ENCODE data around the gene DDC. TPM values are rescaled to one million over a fixed set of nuclear protein-coding genes. Genes with fewer than 3 reads are reported as not detected.

The DDC gene
- total RNA-seq, 1 donor from 2014 or later = 3.8 TPM

DNA sequence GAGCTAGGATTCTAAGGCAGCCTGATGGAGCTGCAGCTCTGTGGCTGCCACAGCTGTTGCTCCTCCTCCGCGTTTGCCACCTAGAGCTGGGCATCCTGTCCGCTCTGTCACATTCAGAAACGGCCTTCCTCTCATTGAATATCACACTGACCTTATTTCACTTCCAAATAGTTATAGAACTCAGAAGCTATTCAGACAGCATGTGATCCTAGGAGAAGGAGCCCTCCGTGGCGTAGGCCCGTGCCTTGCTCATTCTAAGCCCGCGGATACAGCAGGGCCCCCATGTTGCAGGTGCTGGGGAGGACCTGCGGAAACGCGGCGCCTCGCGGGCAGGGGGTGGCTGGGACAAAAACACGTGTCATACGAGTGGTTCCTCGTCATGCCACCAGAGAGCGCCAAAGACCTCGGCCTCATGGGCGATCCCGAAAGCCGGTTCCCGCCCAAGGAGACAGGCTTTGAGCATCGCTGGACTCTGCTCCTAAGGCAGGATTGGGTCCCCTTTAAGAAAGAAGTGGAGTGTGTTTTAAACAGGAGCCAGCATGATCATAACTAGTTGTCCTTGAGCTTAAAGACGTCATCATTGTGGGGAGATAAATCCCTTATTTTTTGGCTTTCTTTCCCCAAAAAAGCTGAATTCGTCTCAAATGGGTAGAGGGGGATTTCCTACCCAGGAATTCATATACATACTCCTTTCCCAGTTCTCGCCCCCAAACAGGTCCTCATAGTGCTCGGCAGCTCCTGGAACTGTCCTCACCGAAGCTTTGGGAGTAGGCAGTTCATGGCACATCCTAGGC is 97.2 kb downstream of the DDC start:
- peaks cover 20% of the 10 kb centered on the region for H3K4me1 Mint-ChIP-seq (ENCODE audit: low read depth, unreplicated experiment)
- H3K27me3 Mint-ChIP-seq (ENCODE audit: unreplicated experiment) = peaks cover 14% of the 10 kb centered on the region
- H3K36me3 Mint-ChIP-seq (ENCODE audit: unreplicated experiment) = peaks cover 11% of the 10 kb centered on the region
- H3K27ac Mint-ChIP-seq (ENCODE audit: unreplicated experiment) = no peak overlapping the region
- TF ChIP-seq, protein P1, sequence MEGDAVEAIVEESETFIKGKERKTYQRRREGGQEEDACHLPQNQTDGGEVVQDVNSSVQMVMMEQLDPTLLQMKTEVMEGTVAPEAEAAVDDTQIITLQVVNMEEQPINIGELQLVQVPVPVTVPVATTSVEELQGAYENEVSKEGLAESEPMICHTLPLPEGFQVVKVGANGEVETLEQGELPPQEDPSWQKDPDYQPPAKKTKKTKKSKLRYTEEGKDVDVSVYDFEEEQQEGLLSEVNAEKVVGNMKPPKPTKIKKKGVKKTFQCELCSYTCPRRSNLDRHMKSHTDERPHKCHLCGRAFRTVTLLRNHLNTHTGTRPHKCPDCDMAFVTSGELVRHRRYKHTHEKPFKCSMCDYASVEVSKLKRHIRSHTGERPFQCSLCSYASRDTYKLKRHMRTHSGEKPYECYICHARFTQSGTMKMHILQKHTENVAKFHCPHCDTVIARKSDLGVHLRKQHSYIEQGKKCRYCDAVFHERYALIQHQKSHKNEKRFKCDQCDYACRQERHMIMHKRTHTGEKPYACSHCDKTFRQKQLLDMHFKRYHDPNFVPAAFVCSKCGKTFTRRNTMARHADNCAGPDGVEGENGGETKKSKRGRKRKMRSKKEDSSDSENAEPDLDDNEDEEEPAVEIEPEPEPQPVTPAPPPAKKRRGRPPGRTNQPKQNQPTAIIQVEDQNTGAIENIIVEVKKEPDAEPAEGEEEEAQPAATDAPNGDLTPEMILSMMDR (IDR thresholded peaks at IDR 0.05; ENCODE audit: partially characterized antibody, unreplicated experiment) = peak; percentile 87
- H3K4me3 Mint-ChIP-seq (ENCODE audit: unreplicated experiment) = no peak overlapping the region
- peaks cover 8% of the 10 kb centered on the region for H3K9me3 Mint-ChIP-seq (ENCODE audit: unreplicated experiment)
- DNase-seq = peak; percentile 86

DNA sequence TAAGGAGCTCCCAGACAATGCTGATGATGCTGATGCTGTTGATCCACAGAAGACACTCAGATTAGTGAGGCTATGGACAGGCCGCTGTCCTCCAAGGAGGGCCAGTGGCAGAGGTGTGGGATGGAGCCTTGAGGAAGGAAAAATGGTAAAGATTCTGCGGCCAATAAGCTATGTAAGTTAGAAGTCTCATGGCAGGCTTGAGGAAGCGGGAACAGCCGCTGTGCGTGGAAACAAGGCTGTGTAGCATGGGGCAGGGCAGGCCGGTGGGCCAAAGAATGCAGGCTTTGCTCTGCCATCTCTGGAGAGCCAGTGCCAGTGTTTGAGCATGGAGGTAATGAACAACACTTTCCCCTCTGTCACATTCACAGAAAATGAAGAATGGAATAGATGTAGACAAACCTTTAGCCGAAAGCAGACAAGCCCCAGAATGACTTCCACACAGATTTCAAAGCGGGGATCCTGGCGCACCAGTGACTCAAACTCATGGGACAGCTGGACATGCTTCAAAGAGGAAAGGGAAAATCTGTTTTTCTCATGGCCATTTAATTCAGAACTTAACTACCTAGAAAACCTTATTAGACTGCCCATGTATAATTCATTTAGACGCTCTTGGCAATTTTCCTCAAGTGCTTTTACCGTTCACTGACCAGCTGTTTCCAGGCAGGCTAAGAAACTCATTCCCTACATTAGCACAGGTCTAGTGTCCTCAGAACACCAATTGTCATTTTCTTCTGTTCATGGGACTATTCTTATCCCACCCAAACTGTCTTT is 98.2 kb downstream of the DDC start:
- Mint-ChIP-seq H3K27me3 (ENCODE audit: unreplicated experiment) (peaks cover 14% of the 10 kb centered on the region), H3K9me3 (ENCODE audit: unreplicated experiment) (peaks cover 7% of the 10 kb centered on the region)
- no peak for DNase-seq

DNA sequence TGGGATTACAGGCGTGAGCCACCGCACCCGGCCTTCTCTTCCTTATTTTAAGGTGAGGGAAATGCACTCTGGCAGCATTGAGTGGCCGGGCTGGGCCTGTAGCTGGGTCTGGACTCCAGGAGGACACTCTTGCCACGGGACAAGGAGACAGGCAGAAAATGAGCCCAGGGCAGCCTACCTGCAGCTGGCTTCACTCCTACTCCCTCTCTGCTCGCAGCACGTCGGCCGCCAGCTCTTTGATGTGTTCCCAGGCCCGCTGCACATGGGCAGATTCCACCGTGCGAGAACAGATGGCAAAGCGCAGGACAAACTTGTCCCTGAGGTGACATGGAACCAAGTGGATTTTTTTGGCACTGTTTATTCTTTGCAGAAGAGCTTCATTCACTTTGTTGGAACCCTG is 102.2 kb downstream of the DDC start:
- Mint-ChIP-seq H3K27me3 (ENCODE audit: unreplicated experiment) (peaks cover 10% of the 10 kb centered on the region), H3K36me3 (ENCODE audit: unreplicated experiment) (peaks cover 16% of the 10 kb centered on the region), H3K4me3 (ENCODE audit: unreplicated experiment) (no peak overlapping the region), H3K9me3 (ENCODE audit: unreplicated experiment) (peaks cover 16% of the 10 kb centered on the region), H3K27ac (ENCODE audit: unreplicated experiment) (no peak overlapping the region), H3K4me1 (ENCODE audit: low read depth, unreplicated experiment) (peaks cover 8% of the 10 kb centered on the region)
- TF ChIP-seq, protein P1 (IDR thresholded peaks at IDR 0.05; ENCODE audit: partially characterized antibody, unreplicated experiment) = no peak
- DNase-seq = no peak

More for the DNA sequence above, 98.2 kb downstream of the DDC start:
- Mint-ChIP-seq H3K36me3 (ENCODE audit: unreplicated experiment) (peaks cover 7% of the 10 kb centered on the region), H3K4me1 (ENCODE audit: low read depth, unreplicated experiment) (peaks cover 12% of the 10 kb centered on the region), H3K4me3 (ENCODE audit: unreplicated experiment) (no peak overlapping the region), H3K27ac (ENCODE audit: unreplicated experiment) (no peak overlapping the region)
- TF ChIP-seq, protein P1 (IDR thresholded peaks at IDR 0.05; ENCODE audit: partially characterized antibody, unreplicated experiment) = no peak

DNA sequence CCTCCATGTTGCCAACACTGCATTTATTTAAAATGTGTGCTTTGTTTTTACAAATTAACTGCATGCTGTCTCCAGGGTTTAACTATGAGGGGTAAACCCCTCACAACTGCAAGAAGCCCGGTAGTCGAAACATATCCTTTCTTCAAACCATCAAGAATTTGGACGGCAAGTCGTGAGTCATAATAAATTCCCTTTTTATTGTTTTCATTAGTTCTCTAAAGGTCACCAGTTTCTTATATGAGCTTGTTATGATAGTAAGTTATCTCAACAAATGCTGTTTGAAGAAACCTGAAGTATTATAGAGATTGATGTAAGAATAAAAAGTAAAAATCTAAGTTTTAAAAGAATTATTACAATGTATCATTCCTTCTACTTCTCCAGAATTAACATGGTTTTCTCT is 102.8 kb downstream of the DDC start:
- H3K27me3 Mint-ChIP-seq (ENCODE audit: unreplicated experiment) = peaks cover 10% of the 10 kb centered on the region
- H3K9me3 Mint-ChIP-seq (ENCODE audit: unreplicated experiment) = peaks cover 16% of the 10 kb centered on the region

More for the DNA sequence above, 102.8 kb downstream of the DDC start:
- no peak overlapping the region for H3K27ac Mint-ChIP-seq (ENCODE audit: unreplicated experiment)
- no peak for DNase-seq
- peaks cover 16% of the 10 kb centered on the region for H3K36me3 Mint-ChIP-seq (ENCODE audit: unreplicated experiment)
- no peak overlapping the region for H3K4me3 Mint-ChIP-seq (ENCODE audit: unreplicated experiment)
- H3K4me1 Mint-ChIP-seq (ENCODE audit: low read depth, unreplicated experiment) = peaks cover 6% of the 10 kb centered on the region
- TF ChIP-seq, protein P1 (IDR thresholded peaks at IDR 0.05; ENCODE audit: partially characterized antibody, unreplicated experiment) = no peak

Data from glutamatergic neuron (in vitro differentiated cells).